Measurements from ENCODE around the gene KCNAB2.

The KCNAB2 gene

DNA sequence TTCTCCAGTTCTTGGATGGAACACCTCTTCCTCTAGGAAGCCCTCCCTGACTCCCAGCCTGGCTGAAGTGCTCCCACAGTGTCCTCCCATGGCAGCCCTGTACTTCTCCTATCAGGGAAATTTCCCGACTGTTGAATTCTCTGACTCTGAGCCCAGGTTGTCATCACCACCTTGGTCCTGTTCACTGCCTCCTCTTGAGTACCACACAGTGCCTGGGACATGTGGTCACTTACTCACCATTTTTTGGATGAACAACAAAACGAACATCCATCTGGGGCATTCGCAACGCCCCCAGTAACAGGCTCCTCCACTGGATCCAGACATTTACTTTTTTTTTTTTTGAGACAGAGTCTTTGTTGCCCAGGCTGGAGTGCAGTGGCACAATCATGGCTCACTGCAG lies 97.0 kb downstream of the KCNAB2 start:
- Histone ChIP-seq H3K4me3 (replicated peaks; ENCODE audit: low read depth, low read length) (no peak overlapping the region), H3K36me3 (ENCODE audit: control insufficient read depth, insufficient read depth, low read length) (no peaks in the 10 kb centered on the region), H3K27me3 (replicated peaks; ENCODE audit: control insufficient read depth, insufficient read depth, low read length) (no peaks in the 10 kb centered on the region; the same call in 1 of the 2 replicates)
- TF ChIP-seq, protein P1, sequence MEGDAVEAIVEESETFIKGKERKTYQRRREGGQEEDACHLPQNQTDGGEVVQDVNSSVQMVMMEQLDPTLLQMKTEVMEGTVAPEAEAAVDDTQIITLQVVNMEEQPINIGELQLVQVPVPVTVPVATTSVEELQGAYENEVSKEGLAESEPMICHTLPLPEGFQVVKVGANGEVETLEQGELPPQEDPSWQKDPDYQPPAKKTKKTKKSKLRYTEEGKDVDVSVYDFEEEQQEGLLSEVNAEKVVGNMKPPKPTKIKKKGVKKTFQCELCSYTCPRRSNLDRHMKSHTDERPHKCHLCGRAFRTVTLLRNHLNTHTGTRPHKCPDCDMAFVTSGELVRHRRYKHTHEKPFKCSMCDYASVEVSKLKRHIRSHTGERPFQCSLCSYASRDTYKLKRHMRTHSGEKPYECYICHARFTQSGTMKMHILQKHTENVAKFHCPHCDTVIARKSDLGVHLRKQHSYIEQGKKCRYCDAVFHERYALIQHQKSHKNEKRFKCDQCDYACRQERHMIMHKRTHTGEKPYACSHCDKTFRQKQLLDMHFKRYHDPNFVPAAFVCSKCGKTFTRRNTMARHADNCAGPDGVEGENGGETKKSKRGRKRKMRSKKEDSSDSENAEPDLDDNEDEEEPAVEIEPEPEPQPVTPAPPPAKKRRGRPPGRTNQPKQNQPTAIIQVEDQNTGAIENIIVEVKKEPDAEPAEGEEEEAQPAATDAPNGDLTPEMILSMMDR (IDR thresholded peaks at IDR 0.05; ENCODE audit: insufficient read depth, low read length, poor library complexity, severe bottlenecking), result no peak
- no peak for DNase-seq (ENCODE audit: extremely low read depth, insufficient read length)

DNA sequence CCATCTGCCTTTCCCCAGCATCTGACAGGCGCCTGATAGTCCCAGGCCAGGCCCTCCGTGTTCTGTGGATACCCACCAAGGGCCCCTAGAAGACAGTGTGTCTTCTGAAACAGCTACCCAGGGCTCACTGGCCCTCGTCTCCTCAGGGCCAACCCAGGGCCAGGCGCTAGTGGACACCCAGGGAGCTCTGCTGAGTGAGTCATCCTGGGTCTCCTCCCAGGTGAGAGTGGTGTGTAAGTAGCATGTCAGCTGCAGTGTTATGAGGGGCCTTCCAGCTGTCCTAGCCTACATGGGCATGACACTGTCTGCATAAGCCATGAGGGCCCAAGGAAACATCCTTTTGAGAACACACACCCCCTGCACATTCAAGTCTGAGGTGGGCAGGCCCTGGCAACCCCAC lies 97.7 kb downstream of the KCNAB2 start:
- no peak overlapping the region for H3K4me3 ChIP-seq (replicated peaks; ENCODE audit: low read depth, low read length)
- no peak for DNase-seq (ENCODE audit: extremely low read depth, insufficient read length)
- no peaks in the 10 kb centered on the region; the same call in 1 of the 2 replicates for H3K27me3 ChIP-seq (replicated peaks; ENCODE audit: control insufficient read depth, insufficient read depth, low read length)
- H3K36me3 ChIP-seq (ENCODE audit: control insufficient read depth, insufficient read depth, low read length), result no peaks in the 10 kb centered on the region
- TF ChIP-seq, protein P1 (IDR thresholded peaks at IDR 0.05; ENCODE audit: insufficient read depth, low read length, poor library complexity, severe bottlenecking), result no peak

DNA sequence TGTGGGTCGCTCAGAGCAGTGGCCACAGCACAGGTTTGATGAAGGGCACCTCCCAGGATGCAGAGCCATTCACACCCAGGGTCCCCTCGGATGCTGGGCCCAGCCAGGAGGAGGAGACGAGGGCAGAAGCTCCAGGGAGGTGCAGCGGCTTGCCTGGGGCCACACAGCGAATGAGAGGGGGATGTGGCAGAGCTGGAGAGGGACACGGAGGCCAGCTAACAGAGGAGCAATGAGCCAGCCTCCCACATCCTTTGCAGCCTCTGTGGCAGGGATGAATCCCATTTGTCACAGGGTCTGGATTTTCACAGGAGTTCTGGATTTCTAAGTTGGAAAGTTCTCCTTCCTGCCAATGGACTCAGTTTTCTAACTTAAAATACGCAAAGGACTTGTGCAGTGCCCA lies 98.5 kb downstream of the KCNAB2 start:
- H3K4me3 ChIP-seq (replicated peaks; ENCODE audit: low read depth, low read length), result no peak overlapping the region
- no peaks in the 10 kb centered on the region; the same call in 1 of the 2 replicates for H3K27me3 ChIP-seq (replicated peaks; ENCODE audit: control insufficient read depth, insufficient read depth, low read length)
- DNase-seq (ENCODE audit: extremely low read depth, insufficient read length), result no peak
- no peaks in the 10 kb centered on the region for H3K36me3 ChIP-seq (ENCODE audit: control insufficient read depth, insufficient read depth, low read length)
- TF ChIP-seq, protein P1 (IDR thresholded peaks at IDR 0.05; ENCODE audit: insufficient read depth, low read length, poor library complexity, severe bottlenecking), result no peak

DNA sequence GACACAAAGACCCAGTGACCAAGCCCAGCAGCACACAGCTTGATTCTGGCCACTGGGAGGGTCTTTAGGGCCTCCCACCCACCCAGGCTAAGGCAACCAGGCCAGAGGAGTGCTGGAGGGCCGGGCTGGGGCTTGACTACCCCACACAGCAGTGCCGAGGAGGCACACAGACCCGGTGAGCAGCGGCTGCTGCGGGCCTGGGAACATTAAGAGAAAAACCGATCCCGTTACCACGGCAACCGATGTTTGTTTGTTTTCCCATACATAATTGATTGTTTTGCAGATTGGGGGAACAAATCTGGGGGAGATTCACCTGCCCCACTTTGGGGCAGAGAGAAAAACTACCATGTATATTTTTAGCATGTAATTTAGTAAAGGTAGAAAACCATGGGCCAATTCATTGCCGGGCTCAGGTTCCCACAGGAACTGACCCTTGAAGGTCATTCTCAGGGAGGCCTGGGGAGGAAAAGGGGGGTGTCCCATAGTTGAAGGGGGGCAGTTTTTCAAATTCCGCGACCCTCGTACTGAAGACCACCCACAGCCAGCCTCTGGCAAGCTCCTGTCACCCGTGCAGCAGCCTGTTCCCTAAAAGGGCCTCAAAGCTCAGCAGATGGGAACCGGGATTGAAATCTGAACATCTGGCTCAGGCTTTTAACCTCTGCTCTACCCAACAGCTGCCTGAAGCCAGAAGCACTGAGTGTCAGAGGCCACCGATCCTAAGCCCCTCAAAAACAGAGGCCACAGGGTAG lies 99.1 kb downstream of the KCNAB2 start:
- DNase-seq (ENCODE audit: extremely low read depth, insufficient read length), result no peak

DNA sequence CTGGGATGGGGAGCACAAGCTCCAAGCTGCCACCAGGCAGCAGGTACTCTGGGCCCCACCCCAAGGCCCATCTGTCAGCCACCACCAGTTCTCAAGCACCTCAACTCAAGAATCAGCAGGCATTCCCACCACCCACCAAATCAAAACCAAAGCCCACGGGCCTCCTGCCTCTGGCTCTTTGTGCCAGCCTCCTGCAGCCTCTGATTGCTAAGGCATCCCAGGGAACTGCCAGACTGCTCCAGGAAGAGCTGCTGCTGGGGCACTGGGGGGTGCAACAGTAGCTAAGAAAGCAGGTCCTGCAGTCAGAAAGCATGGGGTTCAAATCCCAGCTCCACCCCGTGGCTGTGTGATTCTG lies 99.7 kb downstream of the KCNAB2 start:
- TF ChIP-seq, protein P1 (IDR thresholded peaks at IDR 0.05; ENCODE audit: insufficient read depth, low read length, poor library complexity, severe bottlenecking), result no peak
- H3K27me3 ChIP-seq (replicated peaks; ENCODE audit: control insufficient read depth, insufficient read depth, low read length), result no peaks in the 10 kb centered on the region; the same call in 1 of the 2 replicates
- no peak for DNase-seq (ENCODE audit: extremely low read depth, insufficient read length)
- no peaks in the 10 kb centered on the region for H3K36me3 ChIP-seq (ENCODE audit: control insufficient read depth, insufficient read depth, low read length)
- H3K4me3 ChIP-seq (replicated peaks; ENCODE audit: low read depth, low read length), result no peak overlapping the region

More for the DNA sequence above, 99.1 kb downstream of the KCNAB2 start:
- TF ChIP-seq, protein P1 (IDR thresholded peaks at IDR 0.05; ENCODE audit: insufficient read depth, low read length, poor library complexity, severe bottlenecking), result no peak
- Histone ChIP-seq H3K4me3 (replicated peaks; ENCODE audit: low read depth, low read length) (no peak overlapping the region), H3K36me3 (ENCODE audit: control insufficient read depth, insufficient read depth, low read length) (no peaks in the 10 kb centered on the region), H3K27me3 (replicated peaks; ENCODE audit: control insufficient read depth, insufficient read depth, low read length) (no peaks in the 10 kb centered on the region; the same call in 1 of the 2 replicates)
